Measurements from ENCODE around the gene HSDL2.

Gene HSDL2

DNA sequence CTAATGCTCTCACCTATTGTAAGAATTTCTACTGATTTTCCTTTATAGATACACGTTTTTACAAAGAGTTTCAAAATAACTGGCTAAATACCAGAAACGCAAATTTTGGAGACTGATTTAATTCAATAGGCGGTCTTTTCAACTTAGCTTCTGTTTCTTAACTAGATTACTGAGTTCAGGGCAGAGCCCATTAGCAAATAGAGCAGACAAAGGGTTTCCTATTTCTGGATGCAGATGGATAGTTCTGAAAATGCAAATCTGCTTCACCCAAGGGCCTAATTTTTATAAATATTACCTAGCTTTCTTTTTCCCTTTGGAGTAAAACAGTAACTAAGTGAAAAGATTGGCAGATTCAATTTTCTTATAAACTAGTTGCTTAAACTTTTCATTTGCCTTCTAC lies 93.1 kb downstream of the HSDL2 start:
- no peak for DNase-seq

DNA sequence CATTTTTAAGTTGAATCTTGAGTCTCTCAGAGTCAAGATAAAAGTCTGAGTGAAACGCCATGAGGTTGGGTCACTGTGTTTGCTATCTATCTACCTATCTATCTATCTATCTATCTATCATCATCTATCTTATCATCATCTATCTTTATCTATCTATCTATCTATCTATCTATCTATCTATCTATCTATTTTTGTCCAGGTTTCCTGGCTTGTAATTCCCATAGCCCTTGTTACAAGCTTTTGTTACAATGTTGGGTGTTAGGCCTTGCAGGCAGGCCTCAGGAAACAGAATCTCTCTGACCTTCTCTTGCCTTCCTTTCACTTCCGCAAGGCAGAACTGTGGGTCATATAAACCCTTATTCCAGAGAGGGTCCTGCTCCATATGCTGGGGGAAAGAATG lies 94.1 kb downstream of the HSDL2 start:
- DNase-seq = no peak

- no peak for DNase-seq
Observed at GRCh38 chr9:112475318-112475717, 95.4 kb downstream of the HSDL2 start.

DNA sequence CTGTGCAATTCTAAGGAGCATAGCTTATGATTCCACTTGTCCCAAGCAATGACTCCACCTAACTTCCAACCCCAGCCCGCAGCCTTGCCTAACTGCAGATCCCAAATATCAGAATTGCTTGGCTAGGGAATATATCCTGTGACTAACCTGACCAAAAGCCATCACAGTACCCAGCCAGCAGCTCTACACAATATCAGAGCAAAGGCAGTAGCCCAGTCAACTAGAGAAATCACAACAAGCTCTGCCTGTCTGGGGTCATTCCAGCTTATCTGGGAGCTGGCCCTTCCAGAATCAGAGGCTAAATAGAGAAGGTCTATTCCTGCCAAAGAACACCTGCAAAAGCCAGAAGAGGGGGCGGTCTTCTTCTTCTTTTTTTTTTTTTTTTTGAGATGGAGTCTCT lies 97.4 kb downstream of the HSDL2 start:
- DNase-seq = no peak

- no peak for DNase-seq
Observed at GRCh38 chr9:112479221-112479620, 99.3 kb downstream of the HSDL2 start.

- DNase-seq = no peak
Observed at GRCh38 chr9:112484607-112485006, 104.7 kb downstream of the HSDL2 start.

GRCh38 chr9:112485574-112485973 lies 105.7 kb downstream of the HSDL2 start:
- DNase-seq = no peak

- peak; percentile 83 for DNase-seq
Observed at GRCh38 chr9:112486221-112487007, 106.5 kb downstream of the HSDL2 start, which contains the start of gene KIAA1958. TSS of gene KIAA1958 (plus strand) at chr9:112486827. CDS start at chr9:112574081, 87,254 bp downstream.

GRCh38 chr9:112487008-112487798 lies 107.3 kb downstream of the HSDL2 start:
- DNase-seq = peak; percentile 44

DNA sequence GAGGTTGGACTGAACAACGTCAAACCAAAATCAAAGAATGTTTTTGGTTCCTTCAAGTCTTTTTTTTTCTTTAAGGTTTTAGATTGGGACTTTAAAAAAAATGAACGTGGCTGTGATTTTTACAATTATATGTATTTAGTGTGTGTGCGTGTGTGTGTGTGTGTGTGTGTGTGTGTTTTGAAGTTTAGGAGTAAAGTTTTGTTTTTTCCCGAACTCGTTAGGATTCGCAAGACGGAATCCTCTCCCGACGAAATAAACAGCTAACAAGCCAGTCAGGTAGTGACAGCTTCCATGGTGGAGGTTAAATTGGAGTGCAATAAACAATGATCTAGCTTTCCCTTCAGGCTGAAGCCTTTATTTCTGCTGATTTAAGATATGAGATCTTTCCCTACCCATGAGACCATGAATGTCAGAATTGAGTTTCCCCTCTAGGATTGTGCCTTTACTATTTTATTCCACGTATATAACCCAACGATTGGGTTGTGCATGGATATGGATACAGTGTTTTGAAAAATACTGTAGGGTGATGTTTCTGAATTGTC lies 108.0 kb downstream of the HSDL2 start:
- no peak for DNase-seq

DNA sequence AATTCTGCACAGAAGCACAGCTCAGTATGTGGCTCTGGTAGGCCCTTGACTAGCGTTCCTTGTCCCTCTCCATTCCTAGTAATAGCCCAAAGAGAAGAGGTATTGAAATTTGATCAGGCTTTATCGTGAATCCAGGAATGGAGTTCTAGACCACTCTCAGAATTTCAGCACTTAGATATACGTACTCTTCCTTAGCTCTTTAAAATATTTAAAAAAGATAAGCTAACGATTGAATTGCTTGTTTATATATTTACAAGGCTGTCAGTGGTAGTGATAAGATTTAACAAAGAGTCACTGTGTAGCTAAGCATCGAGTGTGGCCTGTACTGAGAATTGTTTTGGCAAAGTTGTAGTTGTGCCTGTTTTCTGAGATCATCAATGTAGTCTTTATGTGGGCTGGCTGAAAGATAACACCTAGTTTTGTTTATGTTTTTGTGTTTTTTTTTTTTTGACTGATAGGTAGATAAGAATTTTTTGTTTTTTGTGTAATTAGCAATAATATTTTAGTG lies 109.2 kb downstream of the HSDL2 start:
- DNase-seq = no peak

- no peak for DNase-seq
Observed at GRCh38 chr9:112489876-112490666, 110.2 kb downstream of the HSDL2 start.

DNA sequence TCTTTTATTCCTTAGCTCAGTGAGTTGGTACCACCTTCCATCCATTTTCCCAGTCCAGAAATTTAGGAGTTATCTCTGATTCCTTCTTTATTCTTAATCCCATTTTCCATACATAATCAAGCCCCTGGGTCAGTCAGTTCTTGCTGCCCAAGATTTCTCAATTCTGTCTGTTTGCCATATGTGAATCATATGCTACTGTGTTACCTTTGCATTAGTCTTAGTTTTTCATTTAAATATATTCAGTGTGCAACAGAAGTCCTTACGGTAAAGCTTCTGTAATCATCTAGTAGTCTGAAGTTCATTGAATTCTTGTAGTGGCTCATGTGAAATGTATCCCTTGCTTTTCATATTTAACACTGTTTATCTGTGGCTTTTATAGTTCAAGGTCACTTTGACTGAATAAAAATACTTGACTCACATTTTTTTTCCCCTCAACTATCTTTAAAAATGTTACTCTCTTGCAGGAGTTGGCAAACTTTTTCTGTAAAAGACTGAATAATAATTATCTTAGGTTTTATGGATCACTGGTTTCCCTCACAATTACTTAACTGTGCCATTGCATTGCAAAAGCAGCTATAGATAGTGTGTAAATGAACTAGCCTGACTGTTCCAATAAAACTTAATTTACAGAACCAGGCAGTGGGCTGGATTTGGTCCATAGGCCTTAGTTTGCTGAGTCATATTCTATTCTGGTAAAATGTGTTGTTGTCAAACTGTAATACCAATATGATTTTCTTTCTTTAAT lies 113.7 kb downstream of the HSDL2 start:
- DNase-seq = no peak

GRCh38 chr9:112494153-112494552 lies 114.2 kb downstream of the HSDL2 start:
- DNase-seq = no peak

DNA sequence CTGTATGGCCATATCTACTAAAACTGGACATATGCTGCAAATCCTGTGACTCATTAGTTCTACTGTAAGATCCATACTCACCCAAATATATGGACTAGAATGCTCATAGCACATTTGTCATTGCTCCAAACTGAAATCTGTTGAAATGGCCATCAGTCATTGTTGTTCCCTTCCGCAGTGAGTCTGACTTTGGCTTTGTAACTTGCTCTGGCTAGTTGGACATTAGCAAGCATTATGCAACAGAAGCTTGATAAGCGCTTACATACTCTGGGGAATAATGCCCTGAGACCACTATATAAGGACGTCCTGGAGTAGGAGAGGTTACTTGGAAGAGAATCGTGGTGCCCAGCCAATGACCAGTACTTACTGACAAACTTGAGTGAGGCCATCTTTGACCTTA lies 115.7 kb downstream of the HSDL2 start:
- DNase-seq = no peak

DNA sequence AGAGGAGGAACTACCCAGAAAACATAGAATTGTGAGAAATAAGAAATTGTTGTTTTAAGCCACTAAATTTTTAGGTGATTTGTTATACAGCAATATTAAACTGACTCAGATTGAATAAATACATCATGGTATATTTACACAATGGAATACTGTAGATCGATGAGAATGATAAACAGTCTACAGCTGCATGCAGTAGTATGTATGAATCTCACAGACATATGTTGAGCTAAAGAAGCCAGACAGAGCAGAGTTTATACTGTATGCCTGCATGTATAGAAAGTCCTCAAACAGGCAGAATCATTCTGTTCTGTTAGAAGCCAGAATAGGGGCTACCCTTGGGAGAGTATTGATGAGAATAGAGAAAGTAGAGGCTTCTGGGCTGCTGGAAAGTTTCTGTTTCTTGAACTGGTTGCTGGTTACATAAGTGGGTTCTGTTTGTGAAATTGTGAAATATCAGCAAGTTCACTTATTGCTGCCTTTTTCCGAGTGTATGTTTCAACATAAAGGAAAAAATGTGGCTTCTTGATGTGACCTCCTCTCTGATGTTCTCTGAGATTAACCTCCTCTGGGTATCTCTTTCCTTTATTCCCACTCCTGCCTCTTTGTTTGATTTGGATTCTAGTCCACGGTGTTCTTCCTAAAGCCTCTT lies 116.3 kb downstream of the HSDL2 start:
- DNase-seq = no peak

DNA sequence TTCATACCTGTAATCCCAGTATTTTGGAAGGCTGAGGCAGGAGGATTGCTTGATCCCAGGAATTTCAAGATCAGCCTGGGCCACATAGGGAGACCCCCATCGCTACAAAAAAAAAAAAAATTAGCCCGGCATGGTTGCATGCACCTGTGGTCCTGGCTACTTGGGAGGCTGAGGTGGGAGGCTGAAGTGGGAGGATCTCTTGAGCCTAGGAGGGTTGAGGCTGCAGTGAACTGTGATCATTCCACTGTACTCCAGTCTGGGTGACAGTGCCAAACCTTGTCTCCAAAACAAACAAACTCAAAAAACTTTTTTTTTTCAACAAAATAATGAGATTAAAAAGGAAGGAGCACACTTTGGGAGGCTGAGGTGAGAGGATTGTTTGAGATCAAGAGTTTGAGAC lies 120.9 kb downstream of the HSDL2 start:
- DNase-seq = no peak

DNA sequence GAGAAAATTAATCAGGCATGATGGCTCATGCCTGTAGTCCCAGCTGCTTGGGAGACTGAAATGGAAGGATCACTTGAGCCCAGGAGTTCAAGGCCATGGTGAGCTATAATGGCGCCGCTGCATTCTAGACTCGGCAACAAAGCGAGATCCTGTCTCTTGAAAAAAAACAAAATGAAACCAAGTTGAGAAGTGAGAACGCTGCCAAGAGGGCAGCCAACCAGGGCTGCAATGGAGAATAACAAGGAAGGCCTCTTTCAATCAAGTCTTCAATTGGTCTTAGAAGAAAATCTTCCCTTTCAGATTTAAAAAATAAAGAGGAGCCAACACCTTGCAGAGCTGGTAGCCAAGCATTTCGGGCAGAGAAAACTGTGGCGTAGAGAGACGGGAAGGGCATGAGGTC lies 121.4 kb downstream of the HSDL2 start:
- no peak for DNase-seq

- no peak for DNase-seq
Observed at GRCh38 chr9:112502175-112502946, 122.5 kb downstream of the HSDL2 start.

DNA sequence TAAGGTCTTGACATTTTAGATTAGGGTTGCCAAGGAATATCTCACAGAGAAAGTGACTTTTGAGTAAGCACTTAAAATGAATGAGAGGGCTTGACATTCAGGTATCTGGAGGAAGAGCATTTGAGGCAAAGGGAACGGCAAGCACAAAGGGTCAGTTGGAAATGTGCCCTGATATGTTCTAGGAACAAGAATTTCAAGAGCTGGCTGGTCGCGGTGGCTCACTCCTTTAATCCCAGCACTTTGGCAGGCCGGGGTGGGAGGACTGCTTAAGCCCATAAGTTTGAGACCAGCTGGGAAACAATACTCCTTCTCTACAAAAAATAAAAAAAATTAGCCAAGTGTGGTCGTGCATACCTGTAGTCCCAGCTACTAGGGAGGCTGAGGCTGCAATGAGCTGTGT lies 123.3 kb downstream of the HSDL2 start:
- DNase-seq = no peak

- no peak for DNase-seq
Observed at GRCh38 chr9:112505086-112505485, 125.2 kb downstream of the HSDL2 start.
